ENCODE measurements around the gene E2F1.

GRCh38 chr20:33687370-33687915 is 1.3 kb upstream of the E2F1 start:
- TF ChIP-seq CTCF (IDR thresholded peaks at IDR 0.05; ENCODE audit: low read length) = no peak
- no peak for TF ChIP-seq EZH2 (optimal IDR thresholded peaks at IDR 0.05; ENCODE audit: low read depth, low read length)
- TF ChIP-seq EZH2phosphoT487 (IDR thresholded peaks at IDR 0.05; ENCODE audit: low read length) = no peak
